Spleen (tissue), 11 donors: ENCODE data around the gene TMEM43. TPM values are rescaled to one million over a fixed set of nuclear protein-coding genes. Genes with fewer than 3 reads are reported as not detected.

Experiments
- DNase-seq: peaks from one replicate; pipeline ENCODE4 v3.0.0-alpha.2; 2020
- H3K27ac ChIP-seq, 8 donors: fragments of 200-600 bp; sonication (generic) in 7 of 8; 1 replicate in 4 of 8; 2 replicates in 4 of 8; pipeline versions ENCODE4 v1.5.0 to v1.8.0; 2016 to 2021; ENCODE audit warnings: inconsistent platforms in 4 of 8, mild to moderate bottlenecking in 4 of 8, moderate library complexity in 1 of 8
- H3K27me3 ChIP-seq, 7 donors: fragments of 200-600 bp; sonication (generic) in 6 of 7; replicated peaks in 1 of 7; 1 replicate in 4 of 7; 2 replicates in 3 of 7; pipeline versions ENCODE4 v1.5.0 to v1.8.0; 2016 to 2021; ENCODE audit warnings: inconsistent platforms in 3 of 7, mild to moderate bottlenecking in 1 of 7
- H3K36me3 ChIP-seq, 6 donors: fragments of 200-600 bp; sonication (generic) in 5 of 6; 1 replicate in 4 of 6; 2 replicates in 2 of 6; pipeline versions ENCODE4 v1.5.0 to v1.8.0; 2016 to 2021; ENCODE audit warnings: inconsistent platforms in 2 of 6
- H3K4me1 ChIP-seq, 6 donors: fragments of 200-600 bp; sonication (generic) in 5 of 6; 1 replicate in 3 of 6; 2 replicates in 3 of 6; pipeline versions ENCODE4 v1.5.0 to v1.8.0; 2016 to 2021; ENCODE audit warnings: inconsistent platforms in 3 of 6
- H3K4me3 ChIP-seq, 8 donors: fragments of 200-600 bp; sonication (generic) in 7 of 8; 1 replicate in 4 of 8; 2 replicates in 4 of 8; pipeline versions ENCODE4 v1.5.0 to v1.8.0; 2016 to 2021; ENCODE audit warnings: inconsistent platforms in 4 of 8, mild to moderate bottlenecking in 4 of 8, moderate library complexity in 2 of 8
- H3K9me3 ChIP-seq, 8 donors: fragments of 200-600 bp; sonication (generic) in 7 of 8; 1 replicate in 4 of 8; 2 replicates in 4 of 8; pipeline versions ENCODE4 v1.5.0 to v1.8.0; 2016 to 2021; ENCODE audit warnings: inconsistent platforms in 4 of 8
- CTCF ChIP-seq, 11 experiments: fragments of 200-600 bp in 7 of 11; fragments of 450-650 bp in 4 of 11; sonication (generic) in 4 of 11; IDR thresholded peaks in 8 of 11; conservative IDR thresholded peaks in 3 of 11; 1 replicate in 7 of 11; 2 replicates in 4 of 11; pipeline versions ENCODE4 v1.4.0 to v1.8.0; 2016 to 2021; ENCODE audit warnings: antibody characterized with exemption in 11 of 11, inconsistent platforms in 4 of 11, mild to moderate bottlenecking in 1 of 11
- POLR2A ChIP-seq, 3 donors: fragments of 450-650 bp; IDR thresholded peaks; one replicate each; pipeline ENCODE4 v1.5.1; 2017; ENCODE audit warnings: antibody characterized with exemption in 3 of 3, mild to moderate bottlenecking in 1 of 3
- POLR2AphosphoS5 ChIP-seq, 3 donors: sonication (generic); formaldehyde crosslinking; IDR thresholded peaks; one replicate each; pipeline ENCODE4 v1.5.1; 2017; ENCODE audit warnings: antibody characterized with exemption in 3 of 3
- WGBS, 5 donors: extraction: QIAGEN DNeasy Blood & Tissue Kit in 3 of 5; methylation state at CpG; one replicate each; pipeline versions ENCODE4 v1.1.5 to v1.1.7; 2013 to 2018; 5-methylcytosine and 5-hydroxymethylcytosine counted together
- intact Hi-C: fragments of 100-400 bp; cut with DNase I; formaldehyde crosslinking; loops from one replicate; pipeline ENCODE4 v1.15.0; 2023; ENCODE audit warnings: low total_unique reads
- polyA plus RNA-seq, 3 donors: library from polyadenylated mRNA; stranded (reverse); fragments of 200-250 nt; gene quantifications; one replicate each; pipeline ENCODE4 v1.2.1, GENCODE V29; 2013
- total RNA-seq, 7 donors: library from RNA; depleted of rRNA in 3 of 7; stranded (reverse); fragments of >200 nt in 3 of 7; fragmentation: NEBNext Ultra II Directional in 4 of 7; extraction: Animal tissue kit (Norgen Biotek cat#: 25700) in 4 of 7; gene quantifications; one replicate each; pipeline versions ENCODE4 v1.1.0 to v1.2.1, GENCODE V29; 2016 to 2021
- donor health status: healthy with polysubstance abuse.
- donor health status: DM: no; HTN: no; CAD: no; lungs with moderate emphysema.
- donor health status: DM: no; HTN: no; CAD: no.
- donor health status: Bipolar disorder and iron deficiency.
- donor health status: healthy.
- donor health status: DM: no; HTN: no; CAD: no.
- donor health status: DM: yes; HTN: yes; CAD: no.

Gene TMEM43
- total and polyA plus RNA-seq, 10 donors: 18.7 to 64.2 (median 44.5) TPM

- no peak for TF ChIP-seq POLR2A (IDR thresholded peaks at IDR 0.05)
- peaks cover 0 to 28% (median 3%) of the 10 kb centered on the region in 6 donors for H3K4me1 ChIP-seq
- H3K4me3 ChIP-seq: no peak overlapping the region
- intact Hi-C loops: no loop called here
- H3K36me3 ChIP-seq: peaks cover 14 to 86% (median 85%) of the 10 kb centered on the region in 6 donors
- no peak overlapping the region for H3K27ac ChIP-seq
- no peaks in the 10 kb centered on the region for H3K27me3 ChIP-seq
- WGBS, 5 donors: 92 to 95% (median 93%) methylated on average over 2 of the region's 2 CpGs
- no peaks in the 10 kb centered on the region for H3K9me3 ChIP-seq
- DNase-seq: no peak
Measured at GRCh38 chr3:14169435-14169834, 44.6 kb downstream of the TMEM43 start.

GRCh38 chr3:14169871-14170270 lies 45.0 kb downstream of the TMEM43 start:
- no peak for DNase-seq
- no peak overlapping the region for H3K27ac ChIP-seq
- no peaks in the 10 kb centered on the region for H3K9me3 ChIP-seq
- H3K27me3 ChIP-seq: no peaks in the 10 kb centered on the region
- intact Hi-C loops: no loop called here
- H3K4me3 ChIP-seq: no peak overlapping the region
- no peak for TF ChIP-seq POLR2AphosphoS5 (IDR thresholded peaks at IDR 0.05)
- TF ChIP-seq POLR2A (IDR thresholded peaks at IDR 0.05): no peak
- no peak for TF ChIP-seq CTCF (IDR thresholded peaks at IDR 0.05 in 8 of 11, conservative IDR thresholded peaks at IDR 0.05 in 3 of 11)
- peaks cover 14 to 82% (median 80%) of the 10 kb centered on the region in 6 donors for H3K36me3 ChIP-seq
- peaks cover 2 to 33% (median 7%) of the 10 kb centered on the region in 6 donors for H3K4me1 ChIP-seq

- H3K36me3 ChIP-seq: peaks cover 11 to 74% (median 72%) of the 10 kb centered on the region in 6 donors
- WGBS, 5 donors: 72 to 86% (median 83%) methylated on average over 2 of the region's 2 CpGs
- intact Hi-C loops: no loop called here
Measured at GRCh38 chr3:14170531-14171159, 45.8 kb downstream of the TMEM43 start.

GRCh38 chr3:14172496-14172895 lies 47.6 kb downstream of the TMEM43 start:
- TF ChIP-seq POLR2AphosphoS5 (IDR thresholded peaks at IDR 0.05) (no peak), POLR2A (IDR thresholded peaks at IDR 0.05) (no peak), CTCF (IDR thresholded peaks at IDR 0.05 in 8 of 11, conservative IDR thresholded peaks at IDR 0.05 in 3 of 11) (no peak)
- no peak overlapping the region for H3K4me3 ChIP-seq
- no peak overlapping the region for H3K27ac ChIP-seq
- intact Hi-C loops: no loop called here
- H3K9me3 ChIP-seq: no peaks in the 10 kb centered on the region
- H3K36me3 ChIP-seq: peaks cover 9 to 56% (median 54%) of the 10 kb centered on the region in 6 donors
- H3K4me1 ChIP-seq: peaks cover 26 to 59% (median 34%) of the 10 kb centered on the region in 6 donors
- DNase-seq: no peak
- no peaks in the 10 kb centered on the region for H3K27me3 ChIP-seq
- WGBS, 5 donors: 91 to 99% (median 96%) methylated on average over 5 of the region's 5 CpGs

More at GRCh38 chr3:14170531-14171159, 45.8 kb downstream of the TMEM43 start:
- Histone ChIP-seq H3K9me3 (no peaks in the 10 kb centered on the region), H3K4me1 (peaks cover 10 to 41% (median 15%) of the 10 kb centered on the region in 6 donors), H3K27me3 (no peaks in the 10 kb centered on the region), H3K27ac (no peak overlapping the region), H3K4me3 (no peak overlapping the region)
- no peak for DNase-seq
- TF ChIP-seq POLR2A (IDR thresholded peaks at IDR 0.05) (no peak), CTCF (IDR thresholded peaks at IDR 0.05 in 8 of 11, conservative IDR thresholded peaks at IDR 0.05 in 3 of 11) (no peak), POLR2AphosphoS5 (IDR thresholded peaks at IDR 0.05) (no peak)
